ENCODE data around the gene DNAAF5.

GRCh38 chr7:724298-724697 is 2.2 kb upstream of the DNAAF5 start:
- TF ChIP-seq CTCF (IDR thresholded peaks at IDR 0.05; ENCODE audit: poor library complexity) (no peak), EZH2 (IDR thresholded peaks at IDR 0.05; ENCODE audit: borderline replicate concordance) (no peak)
